ENCODE data around the gene SLC44A3. TPM values are rescaled to one million over a fixed set of nuclear protein-coding genes. Genes with fewer than 3 reads are reported as not detected.

Gene SLC44A3
- total and polyA plus RNA-seq, 4 donors: 9.3 to 31.8 (median 11.6) TPM

DNA sequence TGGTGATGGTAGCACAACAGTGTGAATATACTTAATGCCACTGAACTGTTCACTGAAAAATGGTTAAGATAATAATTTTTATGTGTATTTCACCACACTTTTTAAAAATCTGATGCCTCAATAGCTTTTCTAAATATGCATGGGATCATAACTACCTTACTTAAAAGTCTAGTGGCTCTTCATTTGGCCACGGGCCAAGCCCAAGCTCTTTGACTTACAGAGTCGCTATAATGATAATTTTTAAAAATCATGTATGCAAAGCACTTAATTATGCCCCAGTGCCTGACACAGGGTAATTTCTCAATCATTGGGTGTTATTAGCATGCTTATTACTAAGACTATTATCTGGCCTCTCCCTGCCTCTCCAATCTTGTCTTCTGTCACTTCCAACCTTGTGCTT, 114.4 kb downstream of the SLC44A3 start:
- peaks cover 0 to 1% (median 0%) of the 10 kb centered on the region in 4 donors for H3K36me3 ChIP-seq (ENCODE audit: control insufficient read depth in 4 of 4, insufficient read depth in 4 of 4, low read length in 4 of 4)
- no peak for TF ChIP-seq CTCF (IDR thresholded peaks at IDR 0.05; ENCODE audit: control extremely low read depth, extremely low read depth)
- H3K4me1 ChIP-seq (ENCODE audit: control insufficient read depth in 5 of 5, insufficient read depth in 5 of 5, low read length in 5 of 5): peaks cover 0 to 11% (median 0%) of the 10 kb centered on the region in 5 donors
- no peaks in the 10 kb centered on the region for H3K27me3 ChIP-seq (ENCODE audit: control insufficient read depth in 3 of 3, insufficient read depth in 3 of 3, low read length in 2 of 3)
- H3K27ac ChIP-seq (ENCODE audit: low read depth in 1 of 2, low read length in 1 of 2): no peak overlapping the region
- H3K4me3 ChIP-seq: no peak overlapping the region
- ATAC-seq (ENCODE audit: insufficient read depth, low FRiP score): no peak
- 91% methylated on average over 2 of the region's 2 CpGs for WGBS, 2 donors
- no peak for DNase-seq
- no peaks in the 10 kb centered on the region for H3K9me3 ChIP-seq (ENCODE audit: control insufficient read depth in 4 of 4, insufficient read depth in 3 of 4, low read length in 3 of 4)
- no peak overlapping the region for H3K9ac ChIP-seq (ENCODE audit: insufficient read depth in 1 of 2, low read length in 2 of 2)

GRCh38 chr1:94935034-94935433, 114.9 kb downstream of the SLC44A3 start:
- H3K9me3 ChIP-seq (ENCODE audit: control insufficient read depth in 4 of 4, insufficient read depth in 3 of 4, low read length in 3 of 4): no peaks in the 10 kb centered on the region
- peaks cover 0 to 10% (median 0%) of the 10 kb centered on the region in 5 donors for H3K4me1 ChIP-seq (ENCODE audit: control insufficient read depth in 5 of 5, insufficient read depth in 5 of 5, low read length in 5 of 5)
- ATAC-seq (ENCODE audit: insufficient read depth, low FRiP score): no peak
- no peak overlapping the region for H3K27ac ChIP-seq (ENCODE audit: low read depth in 1 of 2, low read length in 1 of 2)
- H3K4me3 ChIP-seq: no peak overlapping the region
- H3K27me3 ChIP-seq (ENCODE audit: control insufficient read depth in 3 of 3, insufficient read depth in 3 of 3, low read length in 2 of 3): no peaks in the 10 kb centered on the region
- DNase-seq: no peak
- TF ChIP-seq CTCF (IDR thresholded peaks at IDR 0.05; ENCODE audit: control extremely low read depth, extremely low read depth): no peak
- no peak overlapping the region for H3K9ac ChIP-seq (ENCODE audit: insufficient read depth in 1 of 2, low read length in 2 of 2)
- H3K36me3 ChIP-seq (ENCODE audit: control insufficient read depth in 4 of 4, insufficient read depth in 4 of 4, low read length in 4 of 4): peaks cover 0 to 1% (median 0%) of the 10 kb centered on the region in 4 donors
- WGBS, 2 donors: 91 to 93% methylated on average over 1 of the region's 1 CpG

DNA sequence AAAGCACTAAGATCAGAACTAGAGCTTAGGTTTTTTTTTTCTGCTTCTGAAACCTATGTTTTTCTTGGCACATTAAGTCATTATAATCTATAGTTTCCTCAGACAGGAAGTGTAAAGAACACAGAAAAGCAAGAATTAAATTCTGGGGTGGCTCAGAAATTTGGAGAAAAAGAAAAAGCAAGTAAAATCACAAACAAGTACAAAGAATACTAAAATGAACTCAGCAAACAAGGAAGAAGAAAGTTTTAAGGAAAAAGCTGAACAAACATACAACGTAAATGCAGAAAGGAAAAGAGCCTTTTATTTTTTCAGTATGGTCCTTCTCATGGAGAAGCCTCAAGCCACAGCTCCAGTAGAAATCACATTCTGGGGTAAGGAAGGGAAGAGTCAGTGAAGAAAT, 115.3 kb downstream of the SLC44A3 start:
- no peak overlapping the region for H3K27ac ChIP-seq (ENCODE audit: low read depth in 1 of 2, low read length in 1 of 2)
- no peak overlapping the region for H3K4me3 ChIP-seq
- DNase-seq (no peak), ATAC-seq (ENCODE audit: insufficient read depth, low FRiP score) (no peak)
- no peaks in the 10 kb centered on the region for H3K9me3 ChIP-seq (ENCODE audit: control insufficient read depth in 4 of 4, insufficient read depth in 3 of 4, low read length in 3 of 4)
- H3K27me3 ChIP-seq (ENCODE audit: control insufficient read depth in 3 of 3, insufficient read depth in 3 of 3, low read length in 2 of 3): no peaks in the 10 kb centered on the region
- peaks cover 0 to 10% (median 0%) of the 10 kb centered on the region in 5 donors for H3K4me1 ChIP-seq (ENCODE audit: control insufficient read depth in 5 of 5, insufficient read depth in 5 of 5, low read length in 5 of 5)
- H3K36me3 ChIP-seq (ENCODE audit: control insufficient read depth in 4 of 4, insufficient read depth in 4 of 4, low read length in 4 of 4): peaks cover 0 to 1% (median 0%) of the 10 kb centered on the region in 4 donors
- WGBS, 2 donors: 52 to 76% methylated on average over 1 of the region's 1 CpG
- no peak overlapping the region for H3K9ac ChIP-seq (ENCODE audit: insufficient read depth in 1 of 2, low read length in 2 of 2)
- TF ChIP-seq CTCF (IDR thresholded peaks at IDR 0.05; ENCODE audit: control extremely low read depth, extremely low read depth): no peak
